ENCODE measurements around the gene MECP2.
A peak's percentile ranks its signal among the peaks of the same experiment; 100 is the strongest.

MECP2 gene

GRCh38 chrX:154115071-154115470, 17.6 kb upstream of the MECP2 start:
- DNase-seq = no peak

GRCh38 chrX:154114652-154115051, 17.1 kb upstream of the MECP2 start:
- DNase-seq = no peak

- DNase-seq = no peak
Observed at GRCh38 chrX:154113729-154114128, 16.2 kb upstream of the MECP2 start.

- no peak for DNase-seq
Observed at GRCh38 chrX:154098551-154098950, 1.0 kb upstream of the MECP2 start.

GRCh38 chrX:154097003-154097588, 421 bp downstream of the MECP2 start:
- peak; percentile 68 to 73 for DNase-seq

DNA sequence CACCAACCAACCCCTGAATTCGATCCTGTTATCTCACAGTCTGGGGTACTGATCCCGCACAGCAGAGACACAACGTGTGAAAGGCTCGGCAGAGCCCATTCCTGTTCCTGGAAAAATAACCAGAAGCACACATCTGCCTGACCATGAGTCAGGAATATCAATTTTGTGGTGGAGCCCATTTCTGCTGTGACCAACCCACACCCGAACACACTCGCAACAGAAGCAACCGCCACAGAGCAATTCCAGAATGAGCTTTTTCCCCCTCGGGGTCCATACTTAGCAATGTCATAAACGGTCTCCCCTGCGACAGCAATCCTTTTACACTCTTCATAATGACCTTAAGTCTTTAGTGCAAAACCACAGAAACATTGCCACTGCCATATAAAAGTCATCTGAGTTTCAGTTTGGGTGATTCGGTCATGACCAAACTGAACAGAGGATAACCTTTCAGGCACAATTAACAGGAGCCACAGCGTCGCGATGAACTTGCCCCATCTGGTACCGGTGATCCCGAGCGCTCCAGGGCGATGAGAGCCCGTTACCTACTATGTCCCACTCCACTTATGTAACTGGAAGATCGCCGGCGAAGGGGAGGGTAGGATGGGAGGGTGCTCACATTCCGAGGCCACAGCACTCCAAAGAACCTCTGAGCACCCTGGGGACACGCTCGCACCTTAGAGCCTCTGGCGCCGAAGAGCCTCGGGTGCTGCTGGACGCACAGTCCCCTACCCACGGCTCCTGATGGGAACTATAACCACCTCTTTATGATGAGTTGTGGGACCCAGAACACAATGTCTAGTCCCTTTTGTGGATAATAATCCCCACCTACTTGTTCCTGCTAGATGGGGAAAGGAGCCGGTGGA, 1.1 kb downstream of the MECP2 start:
- peak in 1 of 2 donors; percentile 8 for DNase-seq

DNA sequence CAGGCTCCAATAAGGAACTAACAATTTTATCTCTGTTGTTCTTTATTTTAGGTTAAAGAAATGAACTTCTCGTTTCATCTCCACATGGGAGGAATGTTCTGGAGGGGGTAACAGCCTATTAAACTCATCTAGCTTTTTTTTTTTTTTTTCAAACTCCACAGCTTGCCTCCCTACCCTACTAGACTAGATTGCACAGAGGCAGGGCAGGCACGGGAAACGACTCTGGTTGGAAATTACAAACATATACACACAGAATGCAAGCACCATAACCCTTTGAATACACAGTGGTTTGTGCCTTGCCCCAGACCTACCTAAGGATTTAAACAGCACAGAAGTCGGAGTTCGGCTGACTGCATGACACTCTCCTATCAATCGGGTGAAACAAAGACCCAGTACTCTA, 2.7 kb downstream of the MECP2 start:
- no peak for DNase-seq

DNA sequence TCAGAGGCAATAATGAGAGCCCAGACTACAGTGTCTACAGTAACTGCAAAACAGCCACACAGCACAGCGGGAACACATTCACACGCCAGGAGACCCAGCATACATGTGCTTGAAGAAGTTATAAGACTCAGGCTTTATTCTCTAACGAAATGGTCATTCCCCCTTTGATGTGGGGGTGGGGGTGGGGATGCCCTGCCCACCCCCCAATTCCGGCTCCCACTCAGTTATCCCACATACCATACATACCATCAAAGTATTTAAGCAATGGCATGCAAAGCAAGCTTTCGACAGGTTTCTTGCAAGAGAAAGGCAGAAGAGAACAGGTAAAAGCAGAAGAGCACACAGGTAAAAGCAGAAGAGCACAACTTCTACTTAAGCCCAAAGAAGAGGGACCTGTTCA, 3.6 kb downstream of the MECP2 start:
- no peak for DNase-seq

DNA sequence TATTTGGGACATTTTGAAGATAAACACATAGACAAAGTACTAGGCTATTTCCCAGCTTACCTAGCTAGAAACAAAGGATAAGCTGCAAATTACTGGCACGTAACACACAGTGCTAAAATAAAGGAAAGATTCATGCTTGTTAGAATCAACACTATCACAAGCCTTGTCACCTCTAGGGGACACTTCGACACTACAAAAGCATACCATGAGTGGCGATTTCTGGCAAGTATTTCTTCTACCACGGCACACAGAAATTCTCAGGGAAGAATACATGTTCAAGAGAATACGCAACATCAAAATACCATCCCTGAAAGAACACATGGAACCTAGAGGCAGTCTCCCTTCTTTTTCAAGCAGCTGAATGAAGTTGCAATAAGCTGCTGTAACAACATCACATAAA, 5.1 kb downstream of the MECP2 start:
- DNase-seq = no peak

- DNase-seq = no peak
Observed at GRCh38 chrX:154091678-154092077, 5.8 kb downstream of the MECP2 start.

DNA sequence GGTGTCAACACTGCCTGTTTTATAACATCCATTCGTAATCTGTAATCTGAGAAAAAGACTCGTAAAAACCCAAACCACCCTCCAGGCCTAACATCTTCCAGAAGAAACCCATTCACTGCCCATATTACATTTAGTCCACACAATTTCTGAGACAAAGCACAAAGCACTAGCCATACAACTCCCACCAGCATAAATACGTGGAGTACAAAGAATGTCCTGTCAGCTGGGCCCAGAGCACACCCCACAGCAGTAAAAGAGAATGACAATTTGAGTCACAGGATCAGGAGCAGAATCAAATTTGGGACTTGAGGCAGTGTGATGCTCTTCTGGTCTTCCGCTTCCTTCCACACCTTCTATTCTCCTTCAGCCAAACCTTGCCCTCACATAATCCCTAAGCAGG, 6.8 kb downstream of the MECP2 start:
- no peak for DNase-seq

GRCh38 chrX:154084449-154085300, 12.8 kb downstream of the MECP2 start:
- no peak for DNase-seq

DNA sequence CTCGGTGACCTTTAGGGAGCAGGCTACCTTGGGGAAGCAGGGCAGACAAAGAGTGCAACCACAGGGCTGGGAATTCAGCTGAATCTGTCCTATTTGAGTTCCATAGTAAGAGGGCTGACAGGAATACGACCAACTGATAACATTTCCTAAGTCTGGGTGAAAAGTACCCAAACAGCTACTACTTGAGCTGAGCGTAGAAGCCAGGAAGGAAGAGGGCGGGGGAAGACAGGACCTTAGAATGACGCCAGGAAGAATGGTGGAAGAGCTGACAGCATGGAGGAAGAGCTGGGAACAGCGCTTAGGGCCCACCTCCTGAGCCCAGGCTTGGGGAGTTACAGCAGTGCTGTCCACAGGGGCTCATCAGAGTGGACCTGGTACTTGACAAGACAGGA, 14.4 kb downstream of the MECP2 start:
- DNase-seq = no peak

DNA sequence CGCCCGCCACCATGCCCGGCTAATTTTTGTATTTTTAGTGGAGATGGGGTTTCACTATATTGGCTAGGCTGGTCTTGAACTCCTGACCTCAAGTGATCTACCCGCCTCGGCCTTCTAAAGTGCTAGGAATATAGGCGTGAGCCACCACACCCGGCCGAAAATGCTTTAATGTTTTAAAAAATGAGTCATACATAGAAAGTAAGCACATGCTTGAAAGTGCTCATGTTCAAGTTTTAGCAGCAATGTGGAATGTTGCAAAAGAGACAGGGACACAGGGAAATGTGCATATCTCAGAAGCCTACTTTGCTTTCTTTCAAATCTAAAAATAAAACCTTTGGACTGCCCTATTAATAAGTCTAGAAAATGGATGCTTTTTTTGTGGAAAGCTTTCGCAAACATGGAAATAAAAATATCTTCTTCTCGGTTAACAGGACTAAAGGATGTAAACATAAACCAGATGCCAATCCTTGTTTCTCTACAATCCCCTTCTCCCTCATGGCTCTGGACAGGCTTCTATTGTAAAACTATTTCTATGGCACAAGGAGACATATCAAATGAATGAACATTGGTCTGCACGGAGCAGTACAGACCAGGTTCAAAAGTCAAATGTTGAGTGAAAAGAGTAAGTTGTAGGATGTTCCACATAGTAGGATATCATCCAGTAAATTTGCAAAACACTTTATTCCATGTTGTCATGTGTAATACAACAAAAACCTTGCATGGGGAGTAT, 15.0 kb downstream of the MECP2 start:
- no peak for DNase-seq

DNA sequence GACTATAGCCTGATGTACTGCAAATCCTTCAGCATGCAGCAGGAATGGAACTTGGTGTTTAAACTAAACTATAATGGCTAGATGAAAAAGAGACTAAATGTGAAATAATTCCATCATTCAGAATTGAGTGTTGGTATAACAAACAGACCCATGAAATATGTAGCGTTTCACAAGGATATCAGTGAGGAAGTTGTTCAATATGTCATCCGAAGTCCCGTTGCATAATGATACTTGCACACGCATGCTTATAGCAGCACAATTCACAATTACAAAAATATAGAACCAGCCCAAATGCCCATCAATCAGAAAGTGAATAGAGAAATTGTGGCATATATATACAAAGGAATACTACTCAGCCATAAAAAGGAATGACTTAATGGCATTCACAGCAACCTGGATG, 20.4 kb downstream of the MECP2 start:
- no peak for DNase-seq

DNA sequence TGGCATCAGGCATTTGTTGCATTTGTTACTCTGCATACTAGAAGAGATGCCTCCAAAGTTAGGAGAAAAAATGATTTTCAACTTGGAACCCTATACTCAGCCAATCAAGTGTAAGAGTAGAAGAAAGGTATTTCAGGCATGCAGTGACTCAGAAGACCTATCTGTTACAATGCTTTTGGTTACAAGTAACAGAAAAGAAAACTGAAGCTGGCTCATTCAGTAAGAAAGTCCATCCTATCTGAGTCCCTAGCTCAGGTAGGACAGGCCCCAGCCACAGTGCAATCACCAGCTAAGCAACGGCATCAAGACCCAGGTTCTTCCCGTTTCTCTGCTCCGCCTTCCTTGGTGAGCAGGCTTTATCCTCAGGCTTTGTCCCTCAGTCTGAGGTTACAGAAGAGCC, 23.3 kb downstream of the MECP2 start:
- no peak for DNase-seq

DNA sequence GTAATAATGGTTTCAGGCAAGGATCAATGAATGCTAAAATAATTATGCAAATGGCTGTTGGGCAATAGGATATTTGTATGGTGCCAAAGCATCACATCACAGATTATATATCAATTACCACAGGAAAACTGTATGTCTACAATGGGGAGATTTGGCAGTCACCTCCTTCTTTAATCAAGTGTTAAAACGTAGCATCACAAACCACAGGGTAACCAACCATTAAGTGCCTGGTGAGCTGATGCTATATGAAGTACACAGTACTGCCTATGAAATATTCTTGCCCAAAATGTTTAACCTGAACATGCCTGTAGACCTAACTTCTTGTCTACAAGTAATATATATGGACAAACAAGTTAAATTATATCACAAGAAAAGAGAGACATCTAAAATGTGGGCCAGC, 25.3 kb downstream of the MECP2 start:
- no peak for DNase-seq

DNA sequence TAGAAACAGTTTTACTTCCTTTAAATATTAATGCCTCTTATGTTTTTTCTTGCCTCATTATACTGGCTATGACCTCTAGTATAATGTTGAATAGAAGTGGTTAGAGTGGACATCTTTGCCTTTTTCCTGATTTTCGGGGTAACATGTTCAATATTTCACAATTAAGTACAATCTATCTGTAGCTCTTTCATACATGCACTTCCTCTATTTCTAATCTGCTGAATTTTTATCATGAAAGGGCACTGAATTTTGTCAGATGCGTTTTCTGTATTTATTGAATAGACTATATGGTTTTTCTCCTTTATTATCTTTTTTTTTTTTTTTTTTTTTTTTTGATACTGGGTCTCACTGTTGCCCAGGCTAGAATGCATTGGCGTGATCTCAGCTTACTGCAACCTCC, 29.0 kb downstream of the MECP2 start:
- DNase-seq = no peak

DNA sequence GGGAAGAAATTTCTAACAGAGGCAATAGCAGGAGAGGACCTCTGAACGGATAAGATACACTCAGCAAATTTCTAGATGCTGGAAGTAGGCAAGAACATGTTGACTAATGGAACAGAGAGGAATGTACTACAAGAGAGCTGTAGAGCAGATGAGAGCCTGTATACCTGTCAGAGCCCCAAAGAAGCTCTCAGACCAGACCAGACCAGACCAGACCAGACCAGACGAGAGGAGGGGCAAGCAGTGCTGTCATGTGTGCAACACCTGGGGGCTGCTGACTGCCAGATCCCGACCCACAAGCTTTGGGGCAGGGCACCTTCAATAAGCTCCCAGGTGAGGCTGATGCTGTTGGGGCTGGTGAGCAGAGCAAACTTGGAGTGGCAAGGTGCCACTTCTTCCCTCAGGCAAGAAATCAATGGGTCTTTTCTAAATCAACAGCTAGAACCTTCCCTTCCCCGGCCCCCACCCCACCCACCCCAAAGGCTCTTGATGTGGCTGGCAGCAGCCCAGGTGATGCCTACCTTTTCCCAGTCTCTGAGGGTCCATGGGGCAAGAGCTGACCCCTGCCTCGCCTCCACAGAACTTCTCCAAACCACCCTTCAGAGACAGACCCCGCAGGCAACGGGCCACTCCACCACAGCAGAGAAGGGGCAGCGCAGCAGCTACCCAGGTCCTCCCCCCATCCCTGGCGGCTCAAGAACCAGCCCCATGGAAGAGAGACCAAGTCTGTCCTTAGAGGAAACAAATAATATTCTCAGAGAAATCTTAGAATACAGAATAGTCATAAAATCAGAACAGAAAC, 32.7 kb downstream of the MECP2 start:
- no peak for DNase-seq

DNA sequence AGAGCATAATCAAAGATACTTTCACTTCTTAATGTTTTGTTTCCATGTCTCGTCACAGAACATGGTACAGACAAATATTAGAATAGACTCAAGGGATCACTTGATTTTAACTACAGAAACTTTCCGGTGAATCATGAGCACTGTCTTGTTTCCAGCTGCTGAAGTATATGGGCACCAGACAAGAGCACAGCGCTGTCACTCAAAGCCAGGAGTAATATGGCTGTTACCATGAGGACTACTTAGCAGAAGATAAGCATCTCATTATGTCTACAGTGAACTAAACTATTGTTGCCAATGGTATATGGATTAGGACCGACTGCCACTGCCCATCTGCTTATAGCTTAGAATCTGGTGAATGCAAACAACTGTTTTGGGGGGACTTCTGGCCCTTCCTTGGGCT, 34.3 kb downstream of the MECP2 start:
- DNase-seq = peak in 1 of 2 donors; percentile 10

GRCh38 chrX:154061801-154062200, 35.7 kb downstream of the MECP2 start:
- no peak for DNase-seq

DNA sequence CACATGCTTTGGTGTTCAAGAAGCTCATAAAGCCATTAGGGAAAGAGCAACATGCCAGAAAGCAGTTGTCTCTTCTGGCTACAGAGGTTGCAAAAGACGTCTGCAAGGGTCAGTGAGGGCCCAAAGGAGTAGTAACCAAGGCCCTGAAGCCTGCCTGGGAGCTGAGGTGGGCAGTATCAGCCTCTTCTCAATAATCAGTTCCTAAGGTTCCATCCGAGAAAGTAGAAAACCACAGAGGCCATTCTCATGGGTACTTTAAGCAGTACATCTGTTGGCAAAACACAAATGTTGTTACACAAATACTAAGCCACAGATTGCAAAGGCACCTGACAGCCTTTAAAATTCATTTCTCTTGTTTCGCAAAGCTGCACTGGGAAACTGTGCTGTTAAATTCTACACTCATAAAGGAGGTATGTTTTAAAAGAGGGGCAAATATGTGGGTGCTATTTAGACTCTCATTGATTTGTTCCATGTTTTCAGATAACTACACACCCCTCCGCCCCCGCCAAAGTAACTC, 37.7 kb downstream of the MECP2 start:
- no peak for DNase-seq

All from activated CD4-positive, alpha-beta T cell treated with anti-CD3 and anti-CD28 coated beads for 4 hours (primary cell).